K562 (cell line): ENCODE results near the gene RAB31. TPM values are rescaled to one million over a fixed set of nuclear protein-coding genes. Genes with fewer than 3 reads are reported as not detected.

Experiments used
- CUX1 ChIP-seq: fragments of 200-800 bp; sonication (Bioruptor generic); IDR thresholded peaks from 2 replicates; pipeline ENCODE4 v1.6.1; 2016; ENCODE audit warnings: missing genetic modification characterization, missing compliant biosample characterization
- ERF ChIP-seq: fragments of 450-650 bp; formaldehyde crosslinking; IDR thresholded peaks from 2 replicates; pipeline ENCODE4 v1.4.0; 2020; ENCODE audit warnings: mild to moderate bottlenecking, mixed read lengths
- FOXK2 ChIP-seq, 2 experiments: fragments of 450-650 bp; IDR thresholded peaks in 1 of 2; conservative IDR thresholded peaks in 1 of 2; 2 replicates each; pipeline ENCODE4 v1.6.1; 2016; ENCODE audit warnings: low read depth in 2 of 2, mild to moderate bottlenecking in 1 of 2
- KAT7 ChIP-seq: sonication (generic); formaldehyde crosslinking; IDR thresholded peaks from 2 replicates; pipeline ENCODE4 v1.8.0; 2022; ENCODE audit warnings: missing genetic modification reagents, mild to moderate bottlenecking, borderline replicate concordance
- KDM2B ChIP-seq: fragments of 250-450 bp; sonication (Bioruptor Pico); IDR thresholded peaks from 2 replicates; pipeline ENCODE4 v1.8.0; 2021; ENCODE audit warnings: mild to moderate bottlenecking, moderate library complexity
- PHTF2 ChIP-seq: fragments of 250-450 bp; sonication (Bioruptor Pico); IDR thresholded peaks from 2 replicates; pipeline ENCODE4 v1.5.0; 2021; ENCODE audit warnings: mild to moderate bottlenecking
- PTRF ChIP-seq: fragments of 450-650 bp; IDR thresholded peaks from 2 replicates; pipeline ENCODE4 v1.6.1; 2016; ENCODE audit warnings: mild to moderate bottlenecking, missing genetic modification characterization, missing compliant biosample characterization
- SAFB ChIP-seq: fragments of 200-400 bp; formaldehyde crosslinking; IDR thresholded peaks from 2 replicates; pipeline ENCODE4 v1.6.1; 2017; ENCODE audit warnings: low read depth, low read length, borderline replicate concordance
- TAF9B ChIP-seq: fragments of 450-650 bp; IDR thresholded peaks from 2 replicates; pipeline ENCODE4 v1.6.1; 2018; ENCODE audit warnings: mild to moderate bottlenecking; ENCODE audit not compliant: partially characterized antibody
- TRIM28 ChIP-seq: fragments of 450-650 bp; IDR thresholded peaks from 2 replicates; pipeline ENCODE4 v1.6.1; 2017
- TSHZ1 ChIP-seq: fragments of 250-450 bp; sonication (Bioruptor Pico); IDR thresholded peaks from 2 replicates; pipeline ENCODE4 v1.4.0; 2020; ENCODE audit warnings: mild to moderate bottlenecking, moderate library complexity
- ZFX ChIP-seq: sonication (generic); formaldehyde crosslinking; IDR thresholded peaks from 2 replicates; pipeline ENCODE4 v1.8.0; 2022; ENCODE audit warnings: mild to moderate bottlenecking, missing genetic modification reagents, moderate library complexity
- ZNF384 ChIP-seq: IDR thresholded peaks from 2 replicates; pipeline ENCODE4 v1.6.1; 2012; ENCODE audit warnings: low read depth, low read length, improper control_type of control experiment
- polyA plus RNA-seq, 8 experiments: library from polyadenylated mRNA; depleted of rRNA in 4 of 8; stranded (reverse) in 5 of 8; unstranded in 3 of 8; fragments of >200 nt; fragmentation: Nextera tagmentation in 2 of 8; fragmentation: Illumina TruSeq in 1 of 8; extraction: Ambion mirVana in 2 of 8; extraction: Trizol in 1 of 8; gene quantifications; 2 replicates each; pipeline versions ENCODE4 v1.2.1 to v1.2.3, GENCODE V29; 2011 to 2014; ENCODE audit warnings: inconsistent platforms in 1 of 8, missing spikeins in 1 of 8
- total RNA-seq, 7 experiments: library from RNA; depleted of rRNA in 6 of 7; stranded (reverse); fragments of >200 nt in 6 of 7; fragmentation: Illumina TruSeq in 2 of 7; extraction: Trizol in 2 of 7; gene quantifications; 2 replicates each; pipeline versions ENCODE4 v1.2.1 to v1.2.3, GENCODE V29; 2011 to 2021; ENCODE audit warnings: low replicate concordance in 1 of 7
- TF ChIP-seq, protein P1 (sequence below): fragments of 450-650 bp; formaldehyde crosslinking; IDR thresholded peaks from 2 replicates; pipeline ENCODE4 v1.4.0; 2022; ENCODE audit warnings: mild to moderate bottlenecking, moderate library complexity
- TF ChIP-seq, protein P2 (sequence below): sonication (generic); formaldehyde crosslinking; IDR thresholded peaks from 2 replicates; pipeline ENCODE4 v1.4.0; 2020; ENCODE audit warnings: mild to moderate bottlenecking, missing genetic modification reagents

Gene RAB31
- total and polyA plus RNA-seq, 9 of the 15 experiments (the other 6 are each of a cell fraction or from before 2014, with no cell fraction given) = 20.7 to 70.4 (median 41.3) TPM

GRCh38 chr18:9876867-9877654, 169.0 kb downstream of the RAB31 start (continued):
- no peak for TF ChIP-seq TSHZ1
- TF ChIP-seq PHTF2 = no peak
- TF ChIP-seq CUX1 (CRISPR knock-in tag) = peak; percentile 78
- no peak for TF ChIP-seq ZFX (CRISPR knock-in tag)
- TF ChIP-seq KDM2B (CRISPR knock-in tag) = no peak
- TF ChIP-seq SAFB = no peak
- 0 out of 2 replicates have a peak, but pooled peaks have one; percentile 51 for TF ChIP-seq ERF (CRISPR knock-in tag)
- TF ChIP-seq PTRF (tag) = no peak
- TF ChIP-seq TAF9B = no peak
- TF ChIP-seq KAT7 (CRISPR knock-in tag) = peak; percentile 67; the same call in 1 of the 2 replicates
- no peak for TF ChIP-seq ZNF384
- TF ChIP-seq, protein P1, sequence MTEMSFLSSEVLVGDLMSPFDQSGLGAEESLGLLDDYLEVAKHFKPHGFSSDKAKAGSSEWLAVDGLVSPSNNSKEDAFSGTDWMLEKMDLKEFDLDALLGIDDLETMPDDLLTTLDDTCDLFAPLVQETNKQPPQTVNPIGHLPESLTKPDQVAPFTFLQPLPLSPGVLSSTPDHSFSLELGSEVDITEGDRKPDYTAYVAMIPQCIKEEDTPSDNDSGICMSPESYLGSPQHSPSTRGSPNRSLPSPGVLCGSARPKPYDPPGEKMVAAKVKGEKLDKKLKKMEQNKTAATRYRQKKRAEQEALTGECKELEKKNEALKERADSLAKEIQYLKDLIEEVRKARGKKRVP (CRISPR knock-in tag) = peak; percentile 69
- peak; percentile 86 for TF ChIP-seq TRIM28
- TF ChIP-seq, protein P2, sequence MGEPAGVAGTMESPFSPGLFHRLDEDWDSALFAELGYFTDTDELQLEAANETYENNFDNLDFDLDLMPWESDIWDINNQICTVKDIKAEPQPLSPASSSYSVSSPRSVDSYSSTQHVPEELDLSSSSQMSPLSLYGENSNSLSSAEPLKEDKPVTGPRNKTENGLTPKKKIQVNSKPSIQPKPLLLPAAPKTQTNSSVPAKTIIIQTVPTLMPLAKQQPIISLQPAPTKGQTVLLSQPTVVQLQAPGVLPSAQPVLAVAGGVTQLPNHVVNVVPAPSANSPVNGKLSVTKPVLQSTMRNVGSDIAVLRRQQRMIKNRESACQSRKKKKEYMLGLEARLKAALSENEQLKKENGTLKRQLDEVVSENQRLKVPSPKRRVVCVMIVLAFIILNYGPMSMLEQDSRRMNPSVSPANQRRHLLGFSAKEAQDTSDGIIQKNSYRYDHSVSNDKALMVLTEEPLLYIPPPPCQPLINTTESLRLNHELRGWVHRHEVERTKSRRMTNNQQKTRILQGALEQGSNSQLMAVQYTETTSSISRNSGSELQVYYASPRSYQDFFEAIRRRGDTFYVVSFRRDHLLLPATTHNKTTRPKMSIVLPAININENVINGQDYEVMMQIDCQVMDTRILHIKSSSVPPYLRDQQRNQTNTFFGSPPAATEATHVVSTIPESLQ (CRISPR knock-in tag) = no peak
- no peak; a peak in 1 of 4 replicates for TF ChIP-seq FOXK2 (conservative IDR thresholded peaks at IDR 0.05 in 1 of 2, IDR thresholded peaks at IDR 0.05 in 1 of 2; ENCODE audit: low read depth in 2 of 2)
